Smooth muscle cell (in vitro differentiated cells): ENCODE measurements around the gene ZNF391. TPM values are rescaled to one million over a fixed set of nuclear protein-coding genes. Genes with fewer than 3 reads are reported as not detected.

Source experiments
- DNase-seq: peaks from one replicate; lab custom pipeline; 2025; ENCODE audit not compliant: unreplicated experiment; lab: John Stamatoyannopoulos, UW
- H2AFZ ChIP-seq: fragments of 200-600 bp; sonication (generic); 2 replicates; pipeline ENCODE4 v1.6.0; 2016; ENCODE audit warnings: antibody characterized with exemption, low read depth, mild to moderate bottlenecking
- H3F3A ChIP-seq: fragments of 200-600 bp; sonication (generic); 2 replicates; pipeline ENCODE4 v1.6.0; 2017; ENCODE audit warnings: antibody characterized with exemption, low read depth
- H3K27ac ChIP-seq: fragments of 200-600 bp; sonication (generic); 2 replicates; pipeline ENCODE4 v1.5.1; 2016; ENCODE audit warnings: low read depth, mild to moderate bottlenecking
- H3K27me3 ChIP-seq: fragments of 200-600 bp; sonication (generic); 2 replicates; pipeline ENCODE4 v1.6.1; 2016; ENCODE audit warnings: low read depth, mild to moderate bottlenecking
- H3K36me3 ChIP-seq: fragments of 200-600 bp; sonication (generic); 2 replicates; pipeline ENCODE4 v1.5.1; 2016; ENCODE audit warnings: low read depth
- H3K4me1 ChIP-seq: fragments of 200-600 bp; sonication (generic); 2 replicates; pipeline ENCODE4 v1.5.1; 2016; ENCODE audit warnings: low read depth
- H3K4me2 ChIP-seq: fragments of 200-600 bp; sonication (generic); 2 replicates; pipeline ENCODE4 v1.6.0; 2016; ENCODE audit warnings: mild to moderate bottlenecking
- H3K4me3 ChIP-seq: fragments of 200-600 bp; sonication (generic); 2 replicates; pipeline ENCODE4 v1.5.1; 2016; ENCODE audit warnings: mild to moderate bottlenecking
- H3K79me2 ChIP-seq: fragments of 200-600 bp; sonication (generic); 2 replicates; pipeline ENCODE4 v1.6.0; 2016; ENCODE audit warnings: low read depth, mild to moderate bottlenecking
- H3K9ac ChIP-seq: fragments of 200-600 bp; sonication (generic); 2 replicates; pipeline ENCODE4 v1.6.0; 2016; ENCODE audit warnings: low read depth
- H3K9me3 ChIP-seq: fragments of 200-600 bp; sonication (generic); replicated peaks from 2 replicates; pipeline ENCODE4 v1.5.1; 2016; ENCODE audit warnings: low read depth
- H4K20me1 ChIP-seq: fragments of 200-600 bp; sonication (generic); 2 replicates; pipeline ENCODE4 v1.6.0; 2016; ENCODE audit warnings: low read depth
- WGBS: methylation state at CpG from one replicate; pipeline ENCODE4 v1.1.7; 2016; ENCODE audit warnings: low lambda C conversion rate; 5-methylcytosine and 5-hydroxymethylcytosine counted together
- polyA plus RNA-seq: library from polyadenylated mRNA; unstranded; fragments of >200 nt; fragmentation: Nextera tagmentation; extraction: Ambion mirVana; gene quantifications from 2 replicates; pipeline ENCODE4 v1.2.1, GENCODE V29; 2016
- total RNA-seq: library from RNA; depleted of rRNA; stranded (reverse); fragments of >200 nt; gene quantifications from 2 replicates; pipeline ENCODE4 v1.2.3, GENCODE V29; 2014
- TF ChIP-seq, protein P1 (sequence below): fragments of 200-600 bp; sonication (generic); IDR thresholded peaks from 2 replicates; pipeline ENCODE4 v1.5.1; 2017; ENCODE audit warnings: borderline replicate concordance, mild to moderate bottlenecking, antibody characterized with exemption; ENCODE audit not compliant: insufficient read depth, poor library complexity, severe bottlenecking

The ZNF391 gene
- total and polyA plus RNA-seq, 2 experiments from 2014 or later: 6.4 to 8.2 TPM

DNA sequence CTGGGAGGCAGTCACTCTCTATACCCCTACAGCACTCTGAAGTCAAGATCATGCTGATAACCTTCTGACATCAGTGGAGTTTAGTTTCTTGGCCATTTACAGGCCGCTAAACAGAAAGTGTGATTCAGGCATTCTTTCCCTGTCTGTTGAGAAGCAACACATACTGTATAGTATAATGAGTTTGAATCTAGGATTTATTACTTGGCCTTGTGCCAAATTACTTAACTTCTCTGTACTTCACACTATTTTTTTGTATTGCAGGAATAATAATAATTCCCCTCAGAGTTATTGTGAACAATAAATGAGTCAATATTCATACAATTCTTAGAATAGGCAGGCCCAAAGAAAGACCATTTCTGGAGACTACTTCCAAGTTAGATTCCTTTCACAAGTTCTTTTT, 4.1 kb downstream of the ZNF391 start:
- H3F3A ChIP-seq: no peaks in the 10 kb centered on the region
- DNase-seq: no peak
- no peaks in the 10 kb centered on the region for H3K79me2 ChIP-seq
- H4K20me1 ChIP-seq: no peaks in the 10 kb centered on the region
- no peak overlapping the region for H3K4me3 ChIP-seq
- peaks cover 6% of the 10 kb centered on the region for H3K36me3 ChIP-seq
- WGBS: 88% methylated on average over 1 of the region's 1 CpG
- no peaks in the 10 kb centered on the region for H3K9me3 ChIP-seq
- H3K27me3 ChIP-seq: no peaks in the 10 kb centered on the region
- H2AFZ ChIP-seq: no peak overlapping the region
- TF ChIP-seq, protein P1, sequence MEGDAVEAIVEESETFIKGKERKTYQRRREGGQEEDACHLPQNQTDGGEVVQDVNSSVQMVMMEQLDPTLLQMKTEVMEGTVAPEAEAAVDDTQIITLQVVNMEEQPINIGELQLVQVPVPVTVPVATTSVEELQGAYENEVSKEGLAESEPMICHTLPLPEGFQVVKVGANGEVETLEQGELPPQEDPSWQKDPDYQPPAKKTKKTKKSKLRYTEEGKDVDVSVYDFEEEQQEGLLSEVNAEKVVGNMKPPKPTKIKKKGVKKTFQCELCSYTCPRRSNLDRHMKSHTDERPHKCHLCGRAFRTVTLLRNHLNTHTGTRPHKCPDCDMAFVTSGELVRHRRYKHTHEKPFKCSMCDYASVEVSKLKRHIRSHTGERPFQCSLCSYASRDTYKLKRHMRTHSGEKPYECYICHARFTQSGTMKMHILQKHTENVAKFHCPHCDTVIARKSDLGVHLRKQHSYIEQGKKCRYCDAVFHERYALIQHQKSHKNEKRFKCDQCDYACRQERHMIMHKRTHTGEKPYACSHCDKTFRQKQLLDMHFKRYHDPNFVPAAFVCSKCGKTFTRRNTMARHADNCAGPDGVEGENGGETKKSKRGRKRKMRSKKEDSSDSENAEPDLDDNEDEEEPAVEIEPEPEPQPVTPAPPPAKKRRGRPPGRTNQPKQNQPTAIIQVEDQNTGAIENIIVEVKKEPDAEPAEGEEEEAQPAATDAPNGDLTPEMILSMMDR: no peak
- peaks cover 4% of the 10 kb centered on the region for H3K4me1 ChIP-seq
- no peak overlapping the region for H3K4me2 ChIP-seq
- H3K27ac ChIP-seq: no peak overlapping the region
- H3K9ac ChIP-seq: no peak overlapping the region

DNA sequence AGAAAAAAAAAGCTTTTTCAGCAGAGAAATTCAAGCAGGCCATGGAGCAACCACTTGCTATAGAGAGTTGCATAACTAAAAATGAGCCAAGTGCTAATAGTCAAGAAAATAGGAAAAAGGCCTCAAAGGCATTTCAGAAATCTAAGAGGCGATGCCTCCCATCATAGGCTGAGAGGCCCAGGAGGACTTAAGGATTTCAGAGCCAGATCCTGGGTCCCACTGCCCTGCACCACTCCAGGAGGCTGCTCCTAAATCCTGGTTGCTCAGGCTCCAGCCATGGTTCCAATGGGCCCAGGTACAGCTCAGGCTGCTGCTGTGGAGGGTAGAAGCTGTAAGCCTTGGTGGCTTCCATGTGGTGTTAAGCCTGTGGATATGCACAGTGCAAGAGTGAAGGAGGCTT, 5.5 kb downstream of the ZNF391 start:
- no peak overlapping the region for H2AFZ ChIP-seq
- no peak overlapping the region for H3K27ac ChIP-seq
- no peaks in the 10 kb centered on the region for H4K20me1 ChIP-seq
- H3K9ac ChIP-seq: no peak overlapping the region
- H3K27me3 ChIP-seq: no peaks in the 10 kb centered on the region
- DNase-seq: no peak
- WGBS: 88% methylated on average over 1 of the region's 1 CpG
- TF ChIP-seq, protein P1: no peak
- no peaks in the 10 kb centered on the region for H3K4me1 ChIP-seq
- no peaks in the 10 kb centered on the region for H3K9me3 ChIP-seq
- no peaks in the 10 kb centered on the region for H3K79me2 ChIP-seq
- H3F3A ChIP-seq: no peaks in the 10 kb centered on the region
- no peak overlapping the region for H3K4me2 ChIP-seq
- H3K4me3 ChIP-seq: no peak overlapping the region
- peaks cover 9% of the 10 kb centered on the region for H3K36me3 ChIP-seq

DNA sequence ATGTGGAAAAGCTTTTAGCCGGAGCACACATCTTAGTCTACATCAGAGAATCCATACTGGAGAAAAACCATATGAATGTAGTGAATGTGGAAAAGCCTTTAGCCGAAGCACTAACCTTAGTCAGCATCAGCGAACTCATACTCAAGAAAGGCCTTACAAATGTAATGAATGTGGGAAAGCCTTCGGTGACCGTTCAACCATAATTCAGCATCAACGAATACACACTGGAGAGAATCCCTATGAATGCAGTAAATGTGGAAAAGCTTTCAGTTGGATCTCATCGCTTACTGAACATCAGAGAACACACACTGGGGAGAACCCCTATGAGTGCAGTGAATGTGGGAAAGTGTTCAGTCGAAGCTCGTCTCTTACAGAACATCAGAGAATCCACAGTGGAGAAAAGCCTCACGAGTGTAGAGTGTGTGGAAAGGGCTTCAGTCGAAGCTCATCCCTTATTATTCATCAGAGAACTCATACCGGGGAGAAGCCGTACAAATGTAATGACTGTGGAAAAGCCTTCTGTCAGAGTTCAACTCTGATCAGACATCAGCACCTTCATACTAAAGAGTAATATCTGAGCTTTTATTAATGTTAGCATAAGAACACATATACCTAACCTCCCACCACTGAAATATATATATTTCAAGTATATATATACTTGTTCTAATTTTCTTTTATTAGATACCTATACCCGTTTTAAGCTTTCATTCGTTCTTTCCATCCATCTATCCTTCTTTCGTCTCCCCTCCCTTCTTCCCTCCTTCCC, 12.5 kb downstream of the ZNF391 start:
- Histone ChIP-seq H3K4me1 (no peaks in the 10 kb centered on the region), H3K9ac (no peak overlapping the region), H3K4me3 (no peak overlapping the region), H3K36me3 (peaks cover 27% of the 10 kb centered on the region), H3K27me3 (no peaks in the 10 kb centered on the region), H3K4me2 (no peak overlapping the region), H4K20me1 (no peaks in the 10 kb centered on the region), H3K9me3 (peaks cover 26% of the 10 kb centered on the region), H3F3A (no peaks in the 10 kb centered on the region), H3K79me2 (no peaks in the 10 kb centered on the region), H3K27ac (no peak overlapping the region), H2AFZ (no peak overlapping the region)
- TF ChIP-seq, protein P1: no peak
- no peak for DNase-seq
- 99% methylated on average over 16 of the region's 16 CpGs for WGBS

DNA sequence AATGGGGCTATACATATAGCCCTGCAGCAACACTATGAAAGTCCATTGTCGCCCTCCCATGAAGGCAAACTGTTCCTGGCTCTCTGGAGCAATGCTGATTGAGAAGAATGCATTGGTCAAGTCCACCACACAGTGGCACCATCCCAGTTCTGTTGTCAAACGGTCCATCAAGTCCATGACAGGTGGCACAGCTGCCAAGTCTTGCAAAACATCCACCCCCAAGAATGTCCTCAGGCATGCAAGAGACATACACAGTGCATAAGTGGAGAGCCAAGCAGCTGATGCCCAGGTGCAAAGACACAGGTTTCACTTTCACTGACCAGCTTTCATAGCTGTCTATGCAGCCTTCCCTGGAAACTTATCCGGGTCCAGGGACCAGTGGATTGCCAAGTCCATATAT, 17.5 kb downstream of the ZNF391 start:
- Histone ChIP-seq H3K9me3 (peaks cover 7% of the 10 kb centered on the region), H3K79me2 (no peaks in the 10 kb centered on the region), H3F3A (no peaks in the 10 kb centered on the region), H3K4me2 (no peak overlapping the region), H3K9ac (no peak overlapping the region), H3K27ac (no peak overlapping the region), H3K4me3 (no peak overlapping the region), H3K36me3 (peaks cover 6% of the 10 kb centered on the region), H3K4me1 (no peaks in the 10 kb centered on the region), H3K27me3 (no peaks in the 10 kb centered on the region), H4K20me1 (no peaks in the 10 kb centered on the region), H2AFZ (no peak overlapping the region)
- TF ChIP-seq, protein P1: no peak
- WGBS: 89% methylated on average over 3 of the region's 3 CpGs
- DNase-seq: no peak
